T47D (cell line): Measurements from ENCODE around the gene LTN1.
"Not testable (repeated sequence)": the region's sequence is repeated elsewhere in the genome, so short reads cannot be mapped to it uniquely, and the experiment has no call there.

ENCODE experiments used
- DNase-seq, 2 experiments: peaks; one replicate each; pipeline versions ENCODE4 v3.0.0 to v3.0.0-alpha.2; 2011 to 2012; ENCODE audit warnings: low read depth in 1 of 2, low spot score in 1 of 2
- JUND ChIP-seq: IDR thresholded peaks from 2 replicates; pipeline ENCODE4 v1.6.1; 2012; ENCODE audit warnings: low read depth
- in situ Hi-C: cut with HindIII; loops from 2 replicates; pipeline ENCODE4 v1.10.0; 2016; ENCODE audit warnings: low sequenced_read_pairs, low pct_unique_long_range_greater_than_20kb

The LTN1 gene

GRCh38 chr21:29008367-29008766, 15.7 kb upstream of the LTN1 start:
- DNase-seq: no peak
- in situ Hi-C loops: no loop called here
- no peak for TF ChIP-seq JUND

GRCh38 chr21:29007810-29008209, 15.1 kb upstream of the LTN1 start:
- TF ChIP-seq JUND: no peak
- DNase-seq: no peak
- in situ Hi-C loops: no loop called here

GRCh38 chr21:29007135-29007534, 14.5 kb upstream of the LTN1 start:
- DNase-seq: no peak
- TF ChIP-seq JUND: no peak
- in situ Hi-C loops: no loop called here

- DNase-seq: no peak
- TF ChIP-seq JUND: no peak
- in situ Hi-C loops: no loop called here
Measured at GRCh38 chr21:29005696-29006095, 13.0 kb upstream of the LTN1 start.

GRCh38 chr21:29002442-29003144, 9.9 kb upstream of the LTN1 start:
- in situ Hi-C loops: no loop called here
- TF ChIP-seq JUND: no peak
- DNase-seq: peak in 1 of 2 experiments; percentile 52

- in situ Hi-C loops: no loop called here
- TF ChIP-seq JUND: no peak
- no peak for DNase-seq
Measured at GRCh38 chr21:28993293-28993629, 584 bp upstream of the LTN1 start.

GRCh38 chr21:28991861-28992525, 684 bp downstream of the LTN1 start:
- DNase-seq: no peak
- in situ Hi-C loops: no loop called here
- no peak for TF ChIP-seq JUND

- DNase-seq, in situ Hi-C loops: not testable (repeated sequence)
Measured at GRCh38 chr21:28988146-28988545, 4.5 kb downstream of the LTN1 start.

- no peak for TF ChIP-seq JUND
- in situ Hi-C loops: no loop called here
- no peak for DNase-seq
Measured at GRCh38 chr21:28986677-28987076, 6.0 kb downstream of the LTN1 start.

GRCh38 chr21:28982637-28983036, 10.0 kb downstream of the LTN1 start:
- in situ Hi-C loops: no loop called here
- TF ChIP-seq JUND: no peak
- DNase-seq: no peak

- in situ Hi-C loops: no loop called here
- DNase-seq: no peak
- no peak for TF ChIP-seq JUND
Measured at GRCh38 chr21:28979092-28979491, 13.6 kb downstream of the LTN1 start.

- in situ Hi-C loops: no loop called here
- DNase-seq: no peak
- no peak for TF ChIP-seq JUND
Measured at GRCh38 chr21:28975397-28975796, 17.3 kb downstream of the LTN1 start.

GRCh38 chr21:28974531-28975227, 18.0 kb downstream of the LTN1 start:
- DNase-seq: no peak
- TF ChIP-seq JUND: no peak
- in situ Hi-C loops: no loop called here

- no peak for TF ChIP-seq JUND
- no peak for DNase-seq
- in situ Hi-C loops: no loop called here
Measured at GRCh38 chr21:28972398-28972797, 20.3 kb downstream of the LTN1 start.
